ENCODE data around the gene SPTA1. TPM values are rescaled to one million over a fixed set of nuclear protein-coding genes. Genes with fewer than 3 reads are reported as not detected.

Gene SPTA1
- polyA plus RNA-seq, 3 donors, result 1.2 to 3.4 (median 1.2) TPM

DNA sequence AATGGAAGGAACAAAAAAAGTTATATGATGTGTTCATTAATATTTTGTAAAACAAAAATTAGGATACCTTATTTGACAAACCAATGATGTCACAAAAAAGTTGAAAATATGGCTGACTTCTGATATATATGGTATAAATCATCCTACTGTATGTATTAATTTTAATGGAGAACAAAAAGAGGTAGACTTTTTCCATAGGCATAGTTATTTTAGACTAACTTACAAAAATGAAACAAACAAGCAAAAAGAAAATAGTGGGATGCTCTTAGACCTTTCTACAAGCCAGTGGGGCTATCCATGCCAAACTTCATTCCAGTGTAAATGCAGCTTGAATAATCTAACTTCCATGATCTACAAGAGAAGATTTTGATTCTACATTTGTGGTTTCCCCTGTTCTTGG is 522 bp upstream of the SPTA1 start:
- no peak for DNase-seq (ENCODE audit: low read depth in 3 of 3, low spot score in 2 of 3)

DNA sequence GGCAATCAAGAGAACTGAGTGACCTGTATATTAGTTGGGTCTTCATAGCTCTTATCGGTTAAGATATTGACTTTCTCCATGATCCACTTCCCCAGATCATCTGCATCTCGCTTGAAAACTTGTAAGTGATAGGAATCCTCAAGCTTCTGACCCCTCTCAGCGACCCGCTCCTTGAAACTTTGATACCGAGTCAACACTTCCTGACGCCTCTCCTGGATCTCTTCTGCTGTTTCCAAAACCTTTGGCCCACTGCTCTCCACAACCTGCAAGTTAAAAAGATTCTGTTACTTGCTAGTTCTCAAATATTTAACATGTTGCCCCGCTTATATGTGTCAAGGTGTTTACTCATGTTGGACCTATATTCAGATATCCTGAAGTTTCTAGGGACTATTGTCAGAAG is 1.4 kb downstream of the SPTA1 start:
- no peak for DNase-seq (ENCODE audit: low read depth in 3 of 3, low spot score in 2 of 3)

DNA sequence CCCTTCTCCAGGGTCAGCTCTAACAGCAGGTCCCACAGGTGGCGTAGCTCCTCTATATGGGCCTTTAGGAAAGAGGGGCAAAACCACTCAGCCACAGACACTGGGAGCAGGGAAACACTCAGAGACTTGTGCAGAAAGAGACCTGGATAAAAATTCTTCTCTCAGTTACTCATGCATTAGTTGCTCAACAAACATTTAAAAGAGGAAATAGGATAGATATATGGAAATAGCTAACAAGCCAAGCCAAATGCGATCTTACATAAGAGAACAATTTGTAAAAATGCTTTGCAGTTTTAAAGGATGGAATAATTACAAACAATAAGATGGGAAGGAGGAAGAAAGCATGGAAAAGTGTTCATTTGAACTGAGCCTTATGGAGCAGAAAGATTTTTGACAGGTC is 4.9 kb downstream of the SPTA1 start:
- DNase-seq (ENCODE audit: low read depth in 3 of 3, low spot score in 2 of 3), result no peak

DNA sequence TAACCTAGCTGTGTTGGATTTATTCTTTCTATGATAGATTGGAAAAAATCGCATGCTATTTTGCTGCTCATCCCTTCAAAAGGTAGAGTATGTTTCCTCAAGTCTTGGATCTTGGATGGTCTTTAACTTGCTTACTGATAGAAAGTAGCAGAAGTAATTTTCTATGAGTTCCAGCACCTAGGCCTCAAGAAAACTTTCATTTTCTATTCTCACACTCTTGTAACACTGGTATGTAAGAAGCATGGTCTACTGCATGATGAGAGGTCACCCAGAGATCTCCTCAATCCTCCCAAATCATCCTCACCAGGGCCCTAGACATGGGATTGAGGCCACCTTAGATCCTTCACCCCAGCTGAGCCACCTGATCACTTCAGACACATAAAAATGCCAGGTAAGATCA is 7.2 kb downstream of the SPTA1 start:
- DNase-seq (ENCODE audit: low read depth in 3 of 3, low spot score in 2 of 3), result no peak

DNA sequence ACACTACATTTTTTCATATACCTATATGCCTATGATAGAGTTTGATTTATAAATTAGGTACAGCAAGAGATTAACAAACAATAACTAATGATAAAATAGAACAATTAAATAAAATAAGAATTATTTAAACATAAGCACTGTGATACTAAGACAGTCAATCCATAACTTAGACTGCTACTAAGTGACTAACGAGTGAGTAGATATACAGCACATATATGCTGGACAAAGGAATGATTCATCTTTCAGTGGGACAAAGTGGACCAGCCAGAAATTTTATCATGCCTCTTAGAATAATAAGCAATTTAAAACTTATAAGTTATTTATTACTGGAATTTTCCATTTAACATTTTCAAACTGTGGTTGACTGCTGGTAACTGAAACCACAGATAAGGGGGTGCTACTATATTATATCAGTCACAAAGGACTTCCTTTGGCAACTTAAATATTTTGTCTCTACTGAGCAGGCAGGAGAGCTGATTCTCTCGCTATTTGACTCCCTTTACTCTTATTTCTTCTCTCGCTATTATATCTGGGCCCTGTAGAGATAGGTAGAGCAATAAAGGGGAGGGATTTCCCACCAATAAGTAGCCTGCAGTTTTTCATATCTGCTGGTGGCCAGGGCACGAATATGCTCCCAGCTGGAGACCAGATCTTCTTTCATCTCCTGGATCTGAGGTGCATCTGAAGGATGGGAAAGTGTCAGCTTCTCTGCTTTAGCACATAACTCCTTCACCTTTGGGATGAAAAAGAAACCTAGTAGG is 10.8 kb downstream of the SPTA1 start:
- no peak for DNase-seq (ENCODE audit: low read depth in 3 of 3, low spot score in 2 of 3)

DNA sequence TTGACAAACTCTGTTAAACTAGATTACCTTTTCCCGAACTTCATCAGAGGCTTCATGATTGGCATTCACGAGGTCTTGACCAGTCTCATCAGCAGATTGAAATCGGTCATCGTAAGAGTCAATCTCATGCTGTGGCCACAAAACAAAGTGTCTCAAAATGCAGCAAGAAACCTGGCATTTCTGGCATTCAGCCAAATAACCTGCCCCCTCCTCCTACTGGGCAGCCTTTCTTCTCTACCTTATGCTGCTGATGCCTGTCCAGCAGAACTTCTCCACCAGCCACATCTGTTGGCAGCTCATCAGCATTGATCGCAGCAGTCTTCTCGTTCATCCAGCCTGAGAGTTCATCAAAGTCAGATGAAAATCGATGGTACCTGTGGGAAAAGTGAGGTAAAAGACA is 12.2 kb downstream of the SPTA1 start:
- no peak for DNase-seq (ENCODE audit: low read depth in 3 of 3, low spot score in 2 of 3)

DNA sequence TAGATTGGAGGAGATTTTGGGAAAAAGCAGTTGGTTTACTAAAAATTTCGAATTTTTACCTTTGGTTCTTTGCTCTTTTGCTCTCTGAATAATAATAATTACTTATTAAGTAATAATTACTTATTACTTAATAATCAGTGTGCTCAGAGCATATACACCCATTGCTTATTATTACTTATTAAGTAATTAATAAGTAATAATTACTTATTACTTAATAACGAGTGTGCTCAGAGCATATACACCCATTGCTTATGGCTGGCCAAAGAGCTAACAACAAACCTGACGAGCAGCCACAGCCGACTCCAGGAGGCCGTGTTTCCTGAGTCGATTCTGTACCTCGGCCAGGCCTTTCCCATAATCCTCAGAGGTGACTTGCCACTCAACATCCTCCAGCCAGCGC is 20.5 kb downstream of the SPTA1 start:
- no peak for DNase-seq (ENCODE audit: low read depth in 3 of 3, low spot score in 2 of 3)

DNA sequence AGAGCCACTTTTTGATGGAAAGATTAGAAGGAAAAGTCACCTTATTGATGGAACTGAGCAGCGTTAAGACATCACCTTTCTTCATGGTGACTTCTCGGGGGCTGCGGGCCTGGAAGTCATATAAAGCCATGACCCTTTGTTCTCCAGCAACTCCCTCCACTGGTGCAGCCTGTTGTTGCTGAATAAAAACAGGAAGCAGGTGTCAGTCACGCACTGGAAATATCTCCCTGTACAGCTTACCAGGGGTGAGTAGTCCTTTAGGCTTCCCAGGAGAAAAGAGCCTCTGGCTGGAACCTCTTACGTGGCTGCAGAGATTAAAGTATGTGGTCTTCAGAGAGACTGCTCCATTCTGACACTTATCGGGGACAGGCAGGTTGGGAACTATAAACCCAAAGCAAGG is 31.9 kb downstream of the SPTA1 start:
- no peak for DNase-seq (ENCODE audit: low read depth in 3 of 3, low spot score in 2 of 3)

DNA sequence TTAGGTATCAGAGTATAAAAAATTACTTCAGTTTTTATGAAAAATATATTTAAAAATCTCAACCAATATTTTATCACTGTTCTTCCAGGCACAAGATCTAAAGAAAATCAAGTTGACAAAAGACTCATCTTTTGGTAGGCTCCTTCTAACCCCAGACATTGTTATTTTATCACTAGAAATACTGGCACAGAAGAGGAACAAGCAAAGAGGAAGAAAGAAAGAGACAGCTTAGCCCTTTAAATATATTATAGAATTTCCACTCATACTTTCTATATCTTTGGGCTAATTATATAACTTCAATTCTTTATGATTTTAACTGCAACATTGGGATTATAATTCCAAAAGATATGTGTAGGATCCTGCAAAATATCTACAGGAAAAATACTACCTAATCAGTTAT is 32.4 kb downstream of the SPTA1 start:
- no peak for DNase-seq (ENCODE audit: low read depth in 3 of 3, low spot score in 2 of 3)

DNA sequence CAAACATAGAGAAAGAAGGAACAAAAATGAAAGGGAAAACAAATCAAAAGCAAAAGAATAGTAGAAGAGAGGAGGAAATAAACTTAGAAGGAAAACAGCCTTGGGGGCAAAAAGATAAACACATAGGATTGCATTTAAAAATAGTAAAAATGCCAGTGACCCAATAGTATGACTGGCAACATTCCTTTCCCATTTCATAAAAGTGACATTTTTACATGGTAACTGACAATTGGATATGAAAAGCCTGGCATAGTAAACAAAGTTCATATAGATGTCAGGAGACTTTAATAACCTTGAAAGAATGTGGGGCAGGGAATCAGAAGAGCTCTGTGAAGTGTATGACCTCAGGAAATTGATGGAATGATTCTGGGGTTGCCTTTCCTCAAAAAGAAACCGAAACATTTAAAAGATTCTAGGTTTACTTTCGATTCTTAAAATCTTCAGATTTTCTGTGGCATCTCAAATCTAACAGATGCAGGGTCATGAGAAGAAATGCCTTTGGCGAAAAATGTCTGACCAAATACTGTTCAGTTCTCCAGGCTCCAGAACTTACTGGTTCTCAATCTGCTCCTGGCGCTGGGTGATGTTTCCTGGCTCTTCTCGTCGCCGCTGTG is 33.7 kb downstream of the SPTA1 start:
- DNase-seq (ENCODE audit: low read depth in 3 of 3, low spot score in 2 of 3), result no peak

DNA sequence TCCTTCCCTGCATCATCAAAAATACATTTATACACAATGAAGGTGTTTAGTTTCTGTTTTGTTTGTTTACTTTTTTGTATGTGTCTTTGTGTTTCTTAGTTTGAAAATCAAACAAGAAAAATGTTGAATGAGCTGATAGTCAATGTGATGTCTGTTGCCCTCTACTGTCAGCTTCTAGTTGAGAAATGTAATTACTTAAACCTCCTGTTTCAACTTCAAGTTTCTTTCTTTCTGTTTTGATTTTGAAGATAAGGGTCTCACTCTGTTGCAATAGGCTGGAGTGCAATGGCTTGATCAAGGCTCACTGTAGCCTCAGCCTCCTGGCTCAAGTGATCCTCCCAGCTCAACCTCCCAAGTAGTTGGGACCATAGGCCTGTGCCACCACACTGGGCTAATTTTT is 37.5 kb downstream of the SPTA1 start:
- DNase-seq (ENCODE audit: low read depth in 3 of 3, low spot score in 2 of 3), result no peak

DNA sequence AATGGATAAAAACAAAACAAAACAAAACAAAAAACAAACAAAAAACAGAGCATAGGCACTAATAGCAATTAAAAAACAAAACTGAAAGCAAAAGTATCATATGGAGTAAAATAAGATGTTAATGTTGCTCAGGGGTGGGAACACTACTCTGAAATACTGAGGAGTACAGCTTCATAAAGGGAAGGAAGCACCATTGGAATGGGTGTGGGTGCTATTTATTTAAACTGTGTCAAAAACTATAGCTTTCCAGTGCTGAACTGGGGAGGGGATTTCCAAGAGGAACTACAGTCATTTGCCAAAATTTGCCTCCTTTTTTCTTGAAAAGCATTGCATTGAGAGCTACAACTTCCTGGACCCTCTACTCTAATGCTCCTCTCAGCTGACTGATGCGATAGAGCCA is 40.0 kb downstream of the SPTA1 start:
- no peak for DNase-seq (ENCODE audit: low read depth in 3 of 3, low spot score in 2 of 3)

DNA sequence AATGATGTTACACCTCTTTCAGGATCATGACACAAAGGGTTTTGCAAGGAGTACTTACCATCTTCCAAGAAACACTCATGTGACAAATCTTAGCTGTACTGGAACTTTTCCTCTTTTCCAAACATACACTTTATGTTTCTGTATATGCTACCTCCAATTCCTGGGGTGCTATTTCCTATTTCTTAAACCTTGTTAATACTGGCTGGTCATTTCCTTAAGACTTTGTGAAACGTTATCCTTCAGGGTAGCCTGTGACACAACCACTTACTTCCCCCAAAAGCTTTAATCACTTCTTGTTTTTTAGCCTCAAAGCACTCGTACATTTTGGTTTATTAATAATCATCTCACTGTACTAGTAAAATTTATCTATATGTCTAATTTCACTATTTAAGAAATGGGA is 42.1 kb downstream of the SPTA1 start:
- no peak for DNase-seq (ENCODE audit: low read depth in 3 of 3, low spot score in 2 of 3)

DNA sequence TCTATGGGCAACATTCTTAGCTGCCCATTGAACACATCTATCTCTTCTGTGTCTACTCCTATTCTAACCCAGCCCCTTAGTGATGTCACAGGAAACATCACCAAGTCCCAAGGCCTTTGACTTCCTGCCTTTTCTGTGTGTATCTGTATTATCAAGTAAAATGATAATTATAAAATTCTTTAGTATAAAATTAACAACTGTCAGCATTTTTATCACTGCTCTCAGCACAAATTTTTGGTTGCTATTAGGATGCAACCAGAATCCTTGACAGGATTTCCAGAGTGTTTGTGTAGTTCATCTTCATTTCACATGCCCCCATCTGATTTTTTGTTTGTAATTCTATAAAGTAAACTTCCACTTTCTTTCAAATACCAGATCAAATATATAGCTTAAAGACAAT is 47.6 kb downstream of the SPTA1 start:
- DNase-seq (ENCODE audit: low read depth in 3 of 3, low spot score in 2 of 3), result no peak

DNA sequence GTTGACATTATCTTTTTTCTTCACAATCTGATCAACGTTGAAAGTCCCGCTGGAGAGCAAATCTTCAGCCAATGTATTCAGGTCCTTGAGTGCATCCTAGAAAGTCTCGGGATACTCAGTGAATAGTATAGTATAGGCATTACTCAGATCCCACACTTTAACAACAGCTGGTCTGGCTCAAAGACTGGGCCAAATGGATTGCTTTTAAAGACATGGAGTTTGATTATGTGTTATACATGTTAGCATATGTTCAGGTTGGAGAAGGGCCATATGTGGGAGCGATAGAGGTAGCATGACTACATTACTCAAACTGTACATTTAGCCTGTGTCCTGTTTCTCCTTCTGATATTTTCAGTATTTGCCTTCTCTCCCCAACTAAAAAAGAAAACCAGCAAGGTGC is 48.4 kb downstream of the SPTA1 start:
- DNase-seq (ENCODE audit: low read depth in 3 of 3, low spot score in 2 of 3), result no peak

DNA sequence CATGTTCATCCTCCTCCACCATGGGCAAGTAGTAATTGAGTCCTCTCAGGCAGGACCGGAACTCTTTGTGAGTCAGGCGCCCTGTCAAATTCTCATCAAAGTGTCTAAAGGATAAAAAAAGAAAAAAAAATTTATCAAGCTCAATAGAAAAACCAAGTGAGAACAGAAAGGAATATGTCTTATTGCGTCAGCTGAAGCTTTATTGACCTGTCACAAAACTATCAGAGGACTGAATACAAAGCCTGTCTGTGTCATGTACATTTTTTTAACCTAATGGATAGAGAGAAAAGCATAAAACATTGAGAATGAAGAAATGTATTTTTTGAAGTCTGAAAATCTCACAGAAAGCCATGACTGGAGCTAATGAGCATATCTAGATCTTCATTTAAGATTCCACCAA is 72.8 kb downstream of the SPTA1 start:
- no peak for DNase-seq (ENCODE audit: low read depth in 3 of 3, low spot score in 2 of 3)

DNA sequence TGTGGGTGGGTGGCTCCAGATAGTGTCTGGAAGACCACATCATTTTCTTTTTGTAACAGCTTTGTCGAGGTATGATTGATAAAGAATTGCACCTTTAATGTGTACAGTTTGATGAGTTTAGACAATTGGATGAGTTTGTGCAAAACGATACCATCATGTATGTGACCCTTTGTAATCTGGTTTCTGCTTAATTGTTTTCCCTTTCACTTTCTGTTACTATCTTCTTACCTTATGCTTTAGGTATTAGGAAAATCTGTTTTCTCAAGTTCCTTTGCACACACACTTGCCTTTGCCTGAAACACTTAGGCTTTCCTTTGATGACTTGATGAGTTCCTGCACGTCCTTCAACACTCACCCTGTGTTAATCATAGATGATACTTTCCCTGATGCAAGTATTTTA is 74.6 kb downstream of the SPTA1 start:
- DNase-seq (ENCODE audit: low read depth in 3 of 3, low spot score in 2 of 3), result no peak

DNA sequence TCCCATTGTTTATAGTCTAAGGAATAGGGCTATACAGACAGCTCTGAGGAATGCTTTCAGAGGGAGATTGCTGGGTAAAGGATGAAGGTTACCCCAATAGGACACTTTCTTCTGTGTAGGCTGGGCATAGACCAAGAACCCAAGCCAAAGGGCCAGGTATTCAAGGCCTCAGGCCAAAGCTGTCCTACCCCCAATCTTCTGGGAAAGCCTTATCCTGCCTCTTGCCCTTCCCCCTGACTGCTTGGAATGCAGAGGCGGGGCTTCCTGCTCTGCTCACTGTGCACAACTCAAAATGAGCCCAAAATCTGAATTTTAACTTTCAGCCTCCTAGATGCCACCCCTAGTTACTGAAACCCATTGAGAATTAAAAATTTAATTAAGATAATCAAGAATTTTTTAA is 79.2 kb downstream of the SPTA1 start:
- no peak for DNase-seq (ENCODE audit: low read depth in 3 of 3, low spot score in 2 of 3)

DNA sequence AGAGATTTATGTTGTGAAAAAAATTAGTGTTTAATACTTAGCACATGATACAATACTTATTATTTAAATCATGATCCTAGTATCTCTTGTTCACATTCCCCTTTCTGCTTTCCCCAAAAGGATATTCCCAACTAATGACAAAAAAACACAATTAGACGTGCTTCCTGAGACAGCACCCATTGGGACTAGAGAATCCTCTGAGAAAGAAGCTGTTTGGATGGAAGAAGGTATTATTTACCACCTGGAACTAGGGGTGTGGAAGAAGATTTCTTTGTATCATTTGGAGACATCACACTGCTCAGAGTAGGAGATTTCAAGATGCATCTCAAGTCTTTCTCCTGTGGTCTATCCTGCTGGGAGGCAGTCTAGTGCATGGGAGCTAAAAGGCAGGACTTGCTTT is 81.5 kb downstream of the SPTA1 start, which contains the start of gene OR10Z1:
Gene OR10Z1, plus strand, starts transcription at position 301 of the 400 bp plus-strand sequence. CDS start 1,171 bp downstream, outside the sequence.
- DNase-seq (ENCODE audit: low read depth in 3 of 3, low spot score in 2 of 3), result no peak

DNA sequence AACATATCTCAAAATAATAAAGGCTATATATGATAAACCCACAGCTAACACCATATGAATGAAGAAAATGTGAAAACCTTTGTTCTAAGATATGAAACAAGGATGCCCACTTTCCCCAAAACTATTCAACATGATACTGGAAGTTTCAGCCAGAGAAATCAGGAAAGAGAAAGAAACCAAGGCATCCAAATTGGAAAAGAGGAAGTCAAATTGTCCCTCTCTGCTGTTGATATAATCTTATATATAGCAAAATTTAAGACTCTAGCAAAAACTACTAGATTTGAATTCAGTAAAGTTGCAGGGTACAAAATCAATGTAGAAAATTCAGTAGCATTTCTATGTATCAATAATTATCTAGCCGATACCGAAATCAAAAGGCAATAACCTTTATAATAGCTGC is 85.8 kb downstream of the SPTA1 start:
- no peak for DNase-seq (ENCODE audit: low read depth in 3 of 3, low spot score in 2 of 3)

DNA sequence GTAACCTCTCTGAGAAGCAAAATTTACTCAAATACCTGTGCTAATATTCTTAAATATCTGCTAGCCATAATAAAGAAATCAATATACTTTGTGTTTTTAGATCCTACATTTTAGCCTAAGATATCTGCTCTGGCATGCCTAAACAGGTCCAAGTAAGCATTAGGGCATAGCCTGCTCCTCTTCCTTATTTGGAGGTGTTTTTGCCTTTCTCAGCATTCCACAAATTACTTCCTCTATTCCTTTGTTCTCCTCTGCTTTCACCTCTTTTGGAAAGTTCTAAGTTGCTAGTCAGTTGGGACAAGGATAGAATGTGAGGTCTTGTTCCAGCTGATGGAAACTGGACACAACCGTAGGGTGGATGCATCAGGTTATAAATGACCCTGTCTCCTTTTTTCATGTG is 99.6 kb downstream of the SPTA1 start:
- no peak for DNase-seq (ENCODE audit: low read depth in 3 of 3, low spot score in 2 of 3)

DNA sequence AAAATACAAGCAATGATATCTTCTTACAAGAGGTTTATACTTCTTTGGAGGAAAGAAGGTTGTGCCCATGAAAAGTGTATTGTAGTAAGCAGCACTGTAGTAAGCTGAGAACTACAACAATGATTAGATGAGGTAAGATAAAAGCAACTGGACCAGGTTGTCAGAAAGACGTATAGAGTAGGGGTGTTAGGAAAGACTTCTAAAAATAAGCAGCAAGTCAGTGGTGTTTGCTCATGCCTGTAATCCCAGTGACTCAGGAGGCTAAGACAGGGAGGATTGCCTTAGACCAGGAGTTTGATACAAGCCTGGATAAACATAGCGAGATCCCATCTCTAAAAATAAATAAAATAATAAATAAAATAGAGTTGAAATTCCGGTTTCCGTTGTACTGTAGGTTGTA is 102.6 kb downstream of the SPTA1 start:
- DNase-seq (ENCODE audit: low read depth in 3 of 3, low spot score in 2 of 3), result no peak

DNA sequence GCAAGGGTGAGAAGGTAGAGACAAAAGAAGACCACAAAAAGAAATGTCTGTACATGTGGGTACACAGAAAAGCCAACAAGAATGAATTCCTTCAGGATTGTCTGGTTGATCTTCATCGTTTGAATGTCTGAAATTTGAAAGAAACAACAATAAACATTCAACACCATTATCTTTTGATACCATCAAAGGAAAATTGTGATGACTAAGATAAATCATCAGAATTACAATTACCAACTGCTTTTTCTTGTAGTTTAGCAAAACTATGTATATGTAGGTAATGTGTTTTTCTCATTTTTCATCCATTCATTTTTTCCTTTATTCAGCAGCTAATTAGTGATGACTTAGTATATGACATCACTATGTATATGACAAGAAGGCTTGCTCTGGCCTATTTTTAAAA is 106.8 kb downstream of the SPTA1 start, which contains the start of gene OR10X1:
Gene OR10X1, minus strand, starts transcription at position 167 of the 400 bp plus-strand sequence. Its CDS starts 0 bp downstream, at position 167.
- DNase-seq (ENCODE audit: low read depth in 3 of 3, low spot score in 2 of 3), result no peak

All from right renal cortex interstitium (tissue), 3 donors.